Stimulated activated memory B cell treated with anti-CD40 and anti-IgM and Interleukin-4, amounts not matched to agents 10 μg/mL and 1 μg/mL and 100 μg/mL, for 72 hours (primary cell): ENCODE data around the gene UTP18.
"Not testable (repeated sequence)": the region's sequence is repeated elsewhere in the genome, so short reads cannot be mapped to it uniquely, and the experiment has no call there.

Experiments
- ATAC-seq: fragments of 150-1000 bp; cut with Tn5 transposase; 2 replicates; pipeline ENCODE4 v1.10.0; 2021
- H3K27ac Mint-ChIP-seq: one replicate; pipeline ENCODE4 v1.8.0; 2022; ENCODE audit warnings: mild to moderate bottlenecking, mixed read lengths
- H3K27me3 Mint-ChIP-seq: one replicate; pipeline ENCODE4 v1.8.0; 2022; ENCODE audit warnings: mixed read lengths
- H3K36me3 Mint-ChIP-seq: one replicate; pipeline ENCODE4 v1.8.0; 2022; ENCODE audit warnings: mixed read lengths
- H3K4me1 Mint-ChIP-seq: one replicate; pipeline ENCODE4 v1.8.0; 2022; ENCODE audit warnings: mixed read lengths
- H3K4me3 Mint-ChIP-seq: one replicate; pipeline ENCODE4 v1.8.0; 2022; ENCODE audit warnings: mild to moderate bottlenecking, moderate library complexity, mixed read lengths
- H3K9me3 Mint-ChIP-seq: one replicate; pipeline ENCODE4 v1.8.0; 2022; ENCODE audit warnings: mixed read lengths

Gene UTP18

DNA sequence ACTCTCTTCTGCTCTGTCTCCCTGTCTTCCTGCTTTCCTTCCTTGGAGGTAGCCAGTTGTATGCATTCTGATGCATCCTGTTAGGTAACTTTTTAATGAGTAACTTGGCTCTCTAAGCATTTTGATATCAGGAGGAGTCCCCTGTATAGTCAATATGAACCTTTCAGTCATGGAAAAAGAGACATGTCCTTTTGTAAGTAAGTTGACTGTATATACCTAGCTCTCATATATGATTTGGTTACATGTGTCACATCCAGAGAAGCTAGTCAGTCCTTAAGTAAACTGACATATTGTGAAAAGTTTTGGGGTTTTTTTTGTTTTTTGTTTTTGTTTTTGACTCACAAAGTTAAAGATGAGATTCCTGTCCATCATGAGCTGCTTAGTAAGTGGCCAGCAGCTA lies 18.8 kb downstream of the UTP18 start:
- Mint-ChIP-seq H3K27me3 (no peaks in the 10 kb centered on the region), H3K27ac (no peak overlapping the region), H3K9me3 (no peaks in the 10 kb centered on the region), H3K4me3 (no peak overlapping the region), H3K4me1 (no peaks in the 10 kb centered on the region), H3K36me3 (peaks cover 78% of the 10 kb centered on the region)
- no peak for ATAC-seq

DNA sequence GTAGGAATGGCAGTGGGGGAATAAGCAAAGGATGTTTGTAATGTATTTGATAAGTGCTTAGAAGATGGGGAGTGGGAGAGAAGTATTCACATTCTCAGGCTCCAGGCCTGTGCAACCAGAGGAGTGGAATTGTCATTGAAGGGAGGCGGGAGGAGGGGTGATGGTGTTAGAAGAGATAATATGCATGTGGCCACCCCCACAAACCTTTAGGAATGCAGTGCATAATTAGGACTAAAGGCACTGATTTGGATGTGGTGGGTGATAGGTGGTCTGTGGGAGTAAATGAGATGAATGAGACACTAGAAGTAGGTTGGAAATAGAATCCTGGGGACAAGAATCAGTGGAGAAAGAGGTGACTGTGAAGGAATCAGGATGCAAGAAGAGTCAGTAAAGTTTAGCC lies 27.1 kb downstream of the UTP18 start:
- Mint-ChIP-seq H3K27ac (peak overlapping the region; percentile 46), H3K4me1 (no peaks in the 10 kb centered on the region), H3K9me3 (no peaks in the 10 kb centered on the region), H3K4me3 (no peak overlapping the region), H3K36me3 (peaks cover 80% of the 10 kb centered on the region), H3K27me3 (no peaks in the 10 kb centered on the region)
- no peak for ATAC-seq

GRCh38 chr17:51289696-51290111 lies 29.4 kb downstream of the UTP18 start:
- Mint-ChIP-seq H3K36me3 (peaks cover 80% of the 10 kb centered on the region), H3K27me3 (no peaks in the 10 kb centered on the region), H3K27ac (no peak overlapping the region)

GRCh38 chr17:51294338-51294737 lies 34.0 kb downstream of the UTP18 start:
- not testable (repeated sequence) for H3K4me1 Mint-ChIP-seq, H3K9me3 Mint-ChIP-seq, ATAC-seq, H3K4me3 Mint-ChIP-seq, H3K27ac Mint-ChIP-seq, H3K27me3 Mint-ChIP-seq
- peaks cover 62% of the 10 kb centered on the region for H3K36me3 Mint-ChIP-seq

More at GRCh38 chr17:51289696-51290111, 29.4 kb downstream of the UTP18 start:
- ATAC-seq = no peak
- Mint-ChIP-seq H3K4me1 (no peaks in the 10 kb centered on the region), H3K9me3 (peaks cover 4% of the 10 kb centered on the region), H3K4me3 (no peak overlapping the region)

- Mint-ChIP-seq H3K27ac (no peak overlapping the region), H3K9me3 (no peaks in the 10 kb centered on the region), H3K4me3 (no peak overlapping the region), H3K27me3 (no peaks in the 10 kb centered on the region), H3K4me1 (no peaks in the 10 kb centered on the region), H3K36me3 (peaks cover 22% of the 10 kb centered on the region)
- no peak for ATAC-seq
Measured at GRCh38 chr17:51298508-51299371, 38.4 kb downstream of the UTP18 start.

- H3K27ac Mint-ChIP-seq = no peak overlapping the region
- H3K4me3 Mint-ChIP-seq = no peak overlapping the region
- peaks cover 12% of the 10 kb centered on the region for H3K36me3 Mint-ChIP-seq
- no peaks in the 10 kb centered on the region for H3K27me3 Mint-ChIP-seq
- H3K4me1 Mint-ChIP-seq = no peaks in the 10 kb centered on the region
- no peaks in the 10 kb centered on the region for H3K9me3 Mint-ChIP-seq
- ATAC-seq = no peak
Measured at GRCh38 chr17:51299859-51300258, 39.5 kb downstream of the UTP18 start.

GRCh38 chr17:51305182-51305581 lies 44.8 kb downstream of the UTP18 start:
- Mint-ChIP-seq H3K4me3 (no peak overlapping the region), H3K27ac (no peak overlapping the region), H3K36me3 (no peaks in the 10 kb centered on the region), H3K27me3 (peaks cover 27% of the 10 kb centered on the region), H3K4me1 (no peaks in the 10 kb centered on the region), H3K9me3 (peaks cover 19% of the 10 kb centered on the region)
- ATAC-seq = no peak

GRCh38 chr17:51312003-51312402 lies 51.7 kb downstream of the UTP18 start:
- Mint-ChIP-seq H3K9me3 (peaks cover 17% of the 10 kb centered on the region), H3K27me3 (peaks cover 14% of the 10 kb centered on the region)
- not testable (repeated sequence) for H3K36me3 Mint-ChIP-seq, ATAC-seq, H3K4me3 Mint-ChIP-seq, H3K4me1 Mint-ChIP-seq, H3K27ac Mint-ChIP-seq

DNA sequence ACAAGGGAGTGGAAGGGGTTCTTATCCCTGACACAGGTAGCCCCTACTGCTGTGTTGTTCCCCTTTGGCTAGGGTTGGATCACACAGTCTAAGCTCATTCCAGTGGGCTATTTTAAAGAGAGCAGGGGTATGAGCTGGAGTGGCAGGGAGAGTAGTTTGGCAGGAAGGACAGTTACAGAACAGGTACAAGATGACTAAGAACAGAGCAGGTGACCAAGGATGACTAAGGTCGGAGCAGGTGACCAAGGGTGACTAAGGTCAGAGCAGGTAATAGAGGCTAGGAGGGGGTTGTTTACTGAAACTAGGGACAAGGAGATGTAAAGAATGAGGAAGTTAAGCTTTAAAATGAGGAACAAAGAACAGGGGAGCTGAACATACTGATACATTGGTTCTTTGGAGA lies 58.8 kb downstream of the UTP18 start:
- Mint-ChIP-seq H3K9me3 (peaks cover 14% of the 10 kb centered on the region), H3K4me1 (peaks cover 8% of the 10 kb centered on the region), H3K4me3 (no peak overlapping the region), H3K27me3 (no peaks in the 10 kb centered on the region), H3K27ac (no peak overlapping the region), H3K36me3 (no peaks in the 10 kb centered on the region)
- no peak for ATAC-seq

- Mint-ChIP-seq H3K27me3 (peaks cover 16% of the 10 kb centered on the region), H3K27ac (no peak overlapping the region), H3K36me3 (no peaks in the 10 kb centered on the region), H3K4me1 (peaks cover 8% of the 10 kb centered on the region), H3K4me3 (no peak overlapping the region), H3K9me3 (peaks cover 12% of the 10 kb centered on the region)
- no peak for ATAC-seq
Measured at GRCh38 chr17:51322390-51323029, 62.2 kb downstream of the UTP18 start.

GRCh38 chr17:51325471-51325870 lies 65.1 kb downstream of the UTP18 start:
- H3K27ac Mint-ChIP-seq = no peak overlapping the region
- H3K4me1 Mint-ChIP-seq = no peaks in the 10 kb centered on the region
- no peaks in the 10 kb centered on the region for H3K36me3 Mint-ChIP-seq
- ATAC-seq = no peak
- H3K27me3 Mint-ChIP-seq = peaks cover 39% of the 10 kb centered on the region
- H3K9me3 Mint-ChIP-seq = peaks cover 7% of the 10 kb centered on the region
- no peak overlapping the region for H3K4me3 Mint-ChIP-seq

DNA sequence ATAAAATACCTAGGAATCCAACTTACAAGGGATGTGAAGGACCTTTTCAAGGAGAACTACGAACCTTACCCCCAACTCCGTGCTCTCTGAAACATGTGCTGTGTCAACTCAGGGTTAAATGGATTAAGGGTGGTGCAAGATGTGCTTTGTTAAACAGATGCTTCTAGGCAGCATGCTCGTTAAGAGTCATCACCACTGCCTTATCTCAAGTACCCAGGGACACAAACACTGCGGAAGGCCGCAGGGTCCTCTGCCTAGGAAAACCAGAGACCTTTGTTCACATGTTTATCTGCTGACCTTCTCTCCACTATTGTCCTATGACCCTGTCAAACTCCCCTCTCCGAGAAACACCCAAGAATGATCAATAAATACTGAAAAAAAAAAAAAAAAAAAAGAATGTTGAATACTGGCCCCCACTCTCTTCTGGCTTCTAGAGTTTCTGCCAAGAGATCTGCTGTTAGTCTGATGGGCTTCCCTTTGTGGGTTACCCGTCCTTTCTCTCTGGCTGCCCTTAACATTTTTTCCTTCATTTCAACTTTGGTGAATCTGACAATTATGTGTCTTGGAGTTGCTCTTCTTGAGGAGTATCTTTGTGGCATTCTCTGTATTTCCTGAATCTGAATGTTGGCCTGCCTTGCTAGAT lies 70.6 kb downstream of the UTP18 start:
- not testable (repeated sequence) for H3K4me1 Mint-ChIP-seq, ATAC-seq, H3K4me3 Mint-ChIP-seq, H3K36me3 Mint-ChIP-seq, H3K27ac Mint-ChIP-seq, H3K9me3 Mint-ChIP-seq
- peaks cover 46% of the 10 kb centered on the region for H3K27me3 Mint-ChIP-seq

DNA sequence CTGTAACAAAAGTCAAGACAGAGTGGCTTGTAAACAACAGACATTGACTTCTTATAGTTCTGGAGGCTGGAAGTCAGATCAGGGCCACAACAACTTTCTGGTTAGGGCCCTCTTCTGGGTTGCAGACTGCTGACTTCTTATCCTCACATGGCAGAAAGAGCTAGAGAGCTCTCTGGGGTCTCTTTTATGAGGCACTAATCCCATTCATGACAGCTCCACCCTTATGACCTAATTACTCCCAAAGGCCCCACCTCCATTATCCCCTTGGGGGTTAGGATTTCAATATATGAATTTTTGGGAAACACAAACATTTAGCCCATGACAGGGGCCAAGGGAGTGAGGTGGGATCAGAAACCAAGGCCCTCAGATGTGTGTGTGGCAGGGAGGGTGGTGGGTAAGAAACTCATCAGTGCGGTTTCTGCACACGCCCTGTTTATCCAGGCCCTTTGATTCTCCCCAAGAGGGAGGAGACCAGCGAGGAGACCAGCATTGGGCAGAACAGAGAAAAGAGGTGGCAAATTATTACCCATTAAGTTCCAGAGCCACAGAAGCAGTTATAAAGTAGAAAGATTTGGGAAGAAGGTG lies 74.8 kb downstream of the UTP18 start:
- Mint-ChIP-seq H3K4me1 (no peaks in the 10 kb centered on the region), H3K27me3 (peaks cover 16% of the 10 kb centered on the region), H3K27ac (no peak overlapping the region), H3K4me3 (no peak overlapping the region), H3K9me3 (no peaks in the 10 kb centered on the region), H3K36me3 (no peaks in the 10 kb centered on the region)
- ATAC-seq = no peak

DNA sequence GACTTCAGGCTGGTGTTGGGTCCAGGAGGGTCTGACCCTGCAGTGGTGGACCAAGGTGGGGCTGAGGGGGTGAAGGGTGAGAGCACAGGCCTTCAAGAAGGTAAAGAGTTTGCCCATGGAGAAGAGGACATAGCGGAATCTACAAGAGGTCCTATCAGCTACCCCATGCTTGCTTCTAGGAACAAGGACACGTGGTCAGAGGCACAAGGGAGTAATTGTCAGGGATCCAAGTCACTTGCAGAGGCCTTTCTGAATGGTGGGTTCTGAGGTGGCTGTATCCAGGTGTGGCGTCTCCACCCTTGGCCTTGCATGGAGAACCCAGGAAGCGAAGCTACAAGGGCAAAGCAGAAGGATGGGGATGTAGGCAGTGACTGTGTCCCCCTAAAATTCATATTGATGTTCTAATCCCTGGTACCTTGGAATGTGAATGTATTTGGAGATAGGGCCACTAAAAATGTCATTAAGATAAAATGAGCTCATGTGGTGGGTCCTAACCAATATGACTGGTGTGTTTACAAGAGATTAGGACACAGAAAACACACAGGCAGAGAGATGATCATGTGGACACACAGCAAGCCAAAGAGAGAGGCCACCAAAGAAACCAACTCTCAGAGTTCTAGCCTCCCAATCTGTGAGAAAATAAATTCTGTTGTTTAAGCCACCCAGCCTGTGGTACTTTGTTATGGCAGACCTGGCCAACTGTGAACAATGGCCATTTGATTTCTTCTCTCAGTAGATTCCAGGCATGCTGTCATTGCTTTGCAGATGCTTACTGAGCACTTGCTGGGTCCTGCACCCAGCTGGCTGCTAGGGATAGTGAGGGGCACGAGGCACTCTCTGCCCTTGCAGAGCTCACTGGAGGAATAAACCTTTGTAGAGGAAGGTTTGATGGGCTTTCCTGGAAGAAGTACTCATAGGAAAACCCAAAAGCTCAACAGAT lies 75.8 kb downstream of the UTP18 start:
- peaks cover 16% of the 10 kb centered on the region for H3K27me3 Mint-ChIP-seq
- H3K9me3 Mint-ChIP-seq = no peaks in the 10 kb centered on the region
- H3K4me1 Mint-ChIP-seq = no peaks in the 10 kb centered on the region
- no peak overlapping the region for H3K27ac Mint-ChIP-seq
- no peaks in the 10 kb centered on the region for H3K36me3 Mint-ChIP-seq
- ATAC-seq = no peak
- no peak overlapping the region for H3K4me3 Mint-ChIP-seq
